NCI-H1048 (cell line): ENCODE results near the gene EMB.
"Not testable (repeated sequence)": the region's sequence is repeated elsewhere in the genome, so short reads cannot be mapped to it uniquely, and the experiment has no call there.

Experiments
- DNase-seq: peaks from one replicate; lab custom pipeline; 2025; lab: John Stamatoyannopoulos, UW

Gene EMB

GRCh38 chr5:50421184-50421950 is 19.7 kb downstream of the EMB start:
- not testable (repeated sequence) for DNase-seq

- no peak for DNase-seq
Observed at GRCh38 chr5:50420343-50420935, 20.6 kb downstream of the EMB start.

GRCh38 chr5:50419656-50420055 is 21.4 kb downstream of the EMB start:
- not testable (repeated sequence) for DNase-seq

- not testable (repeated sequence) for DNase-seq
Observed at GRCh38 chr5:50416637-50417036, 24.5 kb downstream of the EMB start.

GRCh38 chr5:50415912-50416311 is 25.2 kb downstream of the EMB start:
- no peak for DNase-seq

- not testable (repeated sequence) for DNase-seq
Observed at GRCh38 chr5:50410932-50411331, 30.2 kb downstream of the EMB start.

- DNase-seq = no peak
Observed at GRCh38 chr5:50406877-50407276, 34.2 kb downstream of the EMB start.

GRCh38 chr5:50401336-50401735 is 39.8 kb downstream of the EMB start:
- DNase-seq = no peak

- not testable (repeated sequence) for DNase-seq
Observed at GRCh38 chr5:50393925-50394609, 47.0 kb downstream of the EMB start.

- not testable (repeated sequence) for DNase-seq
Observed at GRCh38 chr5:50392289-50392688, 48.8 kb downstream of the EMB start.

- DNase-seq = not testable (repeated sequence)
Observed at GRCh38 chr5:50384381-50384780, 56.7 kb downstream of the EMB start.

- not testable (repeated sequence) for DNase-seq
Observed at GRCh38 chr5:50376696-50377095, 64.4 kb downstream of the EMB start.

- not testable (repeated sequence) for DNase-seq
Observed at GRCh38 chr5:50369287-50370033, 71.6 kb downstream of the EMB start.

- DNase-seq = no peak
Observed at GRCh38 chr5:50365426-50366251, 75.4 kb downstream of the EMB start.

- DNase-seq = not testable (repeated sequence)
Observed at GRCh38 chr5:50364535-50365309, 76.4 kb downstream of the EMB start.

- DNase-seq = no peak
Observed at GRCh38 chr5:50359187-50359586, 81.9 kb downstream of the EMB start.

- DNase-seq = no peak
Observed at GRCh38 chr5:50352382-50352781, 88.7 kb downstream of the EMB start.
